HepG2 (cell line): ENCODE results near the gene MEIOB.

Source experiments
- BCLAF1 ChIP-seq: fragments of 450-650 bp; IDR thresholded peaks from 2 replicates; pipeline ENCODE4 v1.6.1; 2017; ENCODE audit warnings: mild to moderate bottlenecking
- CTCF ChIP-seq: sonication (generic); formaldehyde crosslinking; IDR thresholded peaks from 2 replicates; pipeline ENCODE4 v1.5.0; 2020; ENCODE audit warnings: mild to moderate bottlenecking, missing genetic modification reagents, moderate library complexity
- DBP ChIP-seq: sonication (generic); formaldehyde crosslinking; IDR thresholded peaks from 2 replicates; pipeline ENCODE4 v1.4.0; 2020; ENCODE audit warnings: missing genetic modification reagents; ENCODE audit errors: not compliant biosample characterization
- FOSL2 ChIP-seq: sonication (generic); formaldehyde crosslinking; IDR thresholded peaks from 2 replicates; pipeline ENCODE4 v1.4.0; 2020; ENCODE audit warnings: missing genetic modification reagents
- IKZF4 ChIP-seq: sonication (generic); formaldehyde crosslinking; IDR thresholded peaks from 2 replicates; pipeline ENCODE4 v1.5.1; 2020; ENCODE audit warnings: borderline replicate concordance, mild to moderate bottlenecking, low read depth, missing genetic modification reagents; ENCODE audit errors: not compliant biosample characterization
- KLF16 ChIP-seq, 2 experiments: sonication (generic) in 1 of 2; formaldehyde crosslinking in 1 of 2; IDR thresholded peaks; 2 replicates each; pipeline versions ENCODE4 v1.6.1 to v1.8.0; 2016 to 2023; ENCODE audit warnings: missing genetic modification reagents in 2 of 2, missing compliant biosample characterization in 1 of 2
- NFATC3 ChIP-seq: sonication (generic); formaldehyde crosslinking; IDR thresholded peaks from 2 replicates; pipeline ENCODE4 v1.5.1; 2020; ENCODE audit warnings: mild to moderate bottlenecking, missing genetic modification reagents
- NFRKB ChIP-seq: fragments of 450-650 bp; IDR thresholded peaks from 2 replicates; pipeline ENCODE4 v1.6.1; 2017
- NR1H2 ChIP-seq: sonication (generic); formaldehyde crosslinking; IDR thresholded peaks from 2 replicates; pipeline ENCODE4 v1.8.1; 2022; ENCODE audit warnings: low read depth, missing genetic modification reagents, borderline replicate concordance
- RFX5 ChIP-seq: IDR thresholded peaks from 2 replicates; pipeline ENCODE4 v1.6.1; 2011; ENCODE audit warnings: low read depth, low read length, improper control_type of control experiment
- SP5 ChIP-seq: IDR thresholded peaks from 2 replicates; pipeline ENCODE4 v1.6.1; 2016; ENCODE audit warnings: low read depth, borderline replicate concordance
- ZBTB1 ChIP-seq: sonication (generic); formaldehyde crosslinking; IDR thresholded peaks from 2 replicates; pipeline ENCODE4 v1.4.0; 2020; ENCODE audit warnings: missing genetic modification reagents, borderline replicate concordance
- ZNF615 ChIP-seq: sonication (generic); formaldehyde crosslinking; IDR thresholded peaks from 2 replicates; pipeline ENCODE4 v1.5.0; 2020; ENCODE audit warnings: mild to moderate bottlenecking, missing genetic modification reagents, borderline replicate concordance

- TF ChIP-seq NFATC3 (CRISPR knock-in tag) (no peak), CTCF (no peak), KLF16 (CRISPR knock-in tag; IDR thresholded peaks at IDR 0.05) (peak in 1 of 2 experiments; percentile 77; a peak in 2 of 4 replicates), SP5 (CRISPR knock-in tag) (peak; percentile 81), ZNF615 (no peak), RFX5 (no peak), FOSL2 (CRISPR knock-in tag) (peak; percentile 82), ZBTB1 (no peak), NR1H2 (CRISPR knock-in tag) (no peak), BCLAF1 (no peak), DBP (CRISPR knock-in tag) (peak; percentile 38), IKZF4 (CRISPR knock-in tag) (no peak), NFRKB (no peak)
Observed at GRCh38 chr16:1832838-1833454, 39.0 kb downstream of the MEIOB start.
